IgD-negative memory B cell (primary cell): ENCODE data around the gene FUZ. TPM values are rescaled to one million over a fixed set of nuclear protein-coding genes. Genes with fewer than 3 reads are reported as not detected.

Source experiments
- H3K27ac Mint-ChIP-seq, 3 donors: one replicate each; pipeline ENCODE4 v1.8.0; 2020 to 2022; ENCODE audit warnings: mild to moderate bottlenecking in 3 of 3, mixed read lengths in 3 of 3, moderate library complexity in 1 of 3
- H3K27me3 Mint-ChIP-seq: one replicate; pipeline ENCODE4 v1.8.0; 2021; ENCODE audit warnings: mixed read lengths
- H3K36me3 Mint-ChIP-seq: one replicate; pipeline ENCODE4 v1.8.0; 2020; ENCODE audit warnings: mild to moderate bottlenecking, mixed read lengths
- H3K4me1 Mint-ChIP-seq, 3 donors: one replicate each; pipeline ENCODE4 v1.8.0; 2020 to 2022; ENCODE audit warnings: mixed read lengths in 3 of 3, mild to moderate bottlenecking in 1 of 3
- H3K4me3 Mint-ChIP-seq, 4 donors: one replicate each; pipeline ENCODE4 v1.8.0; 2020 to 2022; ENCODE audit warnings: mild to moderate bottlenecking in 4 of 4, mixed read lengths in 4 of 4, moderate library complexity in 3 of 4
- H3K9me3 Mint-ChIP-seq, 3 donors: one replicate each; pipeline ENCODE4 v1.8.0; 2020 to 2021; ENCODE audit warnings: mixed read lengths in 3 of 3, mild to moderate bottlenecking in 1 of 3
- polyA plus RNA-seq: library from polyadenylated mRNA; unstranded; fragments of 300-500 nt; fragmentation: Illumina TruSeq; gene quantifications from one replicate; pipeline ENCODE4 v1.2.3, GENCODE V29; 2021

FUZ gene, protein sequence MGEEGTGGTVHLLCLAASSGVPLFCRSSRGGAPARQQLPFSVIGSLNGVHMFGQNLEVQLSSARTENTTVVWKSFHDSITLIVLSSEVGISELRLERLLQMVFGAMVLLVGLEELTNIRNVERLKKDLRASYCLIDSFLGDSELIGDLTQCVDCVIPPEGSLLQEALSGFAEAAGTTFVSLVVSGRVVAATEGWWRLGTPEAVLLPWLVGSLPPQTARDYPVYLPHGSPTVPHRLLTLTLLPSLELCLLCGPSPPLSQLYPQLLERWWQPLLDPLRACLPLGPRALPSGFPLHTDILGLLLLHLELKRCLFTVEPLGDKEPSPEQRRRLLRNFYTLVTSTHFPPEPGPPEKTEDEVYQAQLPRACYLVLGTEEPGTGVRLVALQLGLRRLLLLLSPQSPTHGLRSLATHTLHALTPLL
- 6.6 TPM for polyA plus RNA-seq

DNA sequence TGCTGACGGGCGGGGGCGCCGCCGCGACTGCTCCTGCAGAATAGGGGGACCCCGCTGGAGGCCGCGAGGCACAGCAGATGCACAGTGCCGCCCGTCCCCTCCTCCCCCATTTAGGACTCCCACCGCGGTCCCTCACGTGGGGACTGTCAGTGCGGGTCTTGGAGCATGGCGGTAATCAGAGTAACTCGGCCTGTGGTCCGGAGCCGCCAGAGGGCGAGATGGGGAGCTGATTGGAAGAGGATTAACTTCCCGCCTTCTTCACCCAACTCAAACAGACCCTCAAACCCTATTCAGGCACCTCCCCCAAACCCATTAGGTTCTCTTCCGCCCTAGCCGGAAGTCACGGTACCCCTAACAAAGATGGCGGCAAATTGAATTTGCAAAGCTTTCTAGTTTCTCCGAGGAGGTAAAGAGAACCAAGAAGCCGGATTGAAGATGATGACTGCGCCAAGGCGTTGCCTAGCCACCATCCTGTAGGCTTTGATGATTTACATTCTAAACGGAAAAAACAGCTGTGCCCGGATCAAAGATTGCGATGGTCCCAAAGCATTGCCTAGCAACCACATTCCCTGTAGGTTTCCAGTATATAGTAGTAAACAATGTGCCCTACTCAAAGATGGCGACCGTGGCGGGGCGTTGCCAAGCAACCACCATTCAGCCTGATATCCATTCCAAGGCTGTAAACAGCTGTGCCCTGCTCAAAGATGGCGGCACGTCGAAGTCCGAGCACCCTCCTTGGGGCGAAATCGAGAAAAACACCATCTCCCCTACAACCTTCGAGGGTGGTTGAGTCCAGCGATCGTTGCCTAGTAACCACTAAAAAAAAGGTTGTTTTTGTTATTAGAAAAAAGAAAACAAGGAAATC lies at the start of gene FUZ:
Gene FUZ (minus strand): TSS at position 296 of the 865 bp plus-strand sequence. CDS start 186 bp downstream, at position 110.
- peak within 1 kb of the TSS; percentile 91 to 99 (median 96) for H3K4me3 Mint-ChIP-seq
- no peaks in the 10 kb centered on the region for H3K27me3 Mint-ChIP-seq
- no peaks in the 10 kb centered on the region for H3K9me3 Mint-ChIP-seq
- peak within 1 kb of the TSS; percentile 97 to 100 (median 100) for H3K27ac Mint-ChIP-seq
- peaks cover 15 to 23% (median 22%) of the 10 kb centered on the region in 3 donors for H3K4me1 Mint-ChIP-seq
- peaks cover 2% of the 10 kb centered on the region for H3K36me3 Mint-ChIP-seq

DNA sequence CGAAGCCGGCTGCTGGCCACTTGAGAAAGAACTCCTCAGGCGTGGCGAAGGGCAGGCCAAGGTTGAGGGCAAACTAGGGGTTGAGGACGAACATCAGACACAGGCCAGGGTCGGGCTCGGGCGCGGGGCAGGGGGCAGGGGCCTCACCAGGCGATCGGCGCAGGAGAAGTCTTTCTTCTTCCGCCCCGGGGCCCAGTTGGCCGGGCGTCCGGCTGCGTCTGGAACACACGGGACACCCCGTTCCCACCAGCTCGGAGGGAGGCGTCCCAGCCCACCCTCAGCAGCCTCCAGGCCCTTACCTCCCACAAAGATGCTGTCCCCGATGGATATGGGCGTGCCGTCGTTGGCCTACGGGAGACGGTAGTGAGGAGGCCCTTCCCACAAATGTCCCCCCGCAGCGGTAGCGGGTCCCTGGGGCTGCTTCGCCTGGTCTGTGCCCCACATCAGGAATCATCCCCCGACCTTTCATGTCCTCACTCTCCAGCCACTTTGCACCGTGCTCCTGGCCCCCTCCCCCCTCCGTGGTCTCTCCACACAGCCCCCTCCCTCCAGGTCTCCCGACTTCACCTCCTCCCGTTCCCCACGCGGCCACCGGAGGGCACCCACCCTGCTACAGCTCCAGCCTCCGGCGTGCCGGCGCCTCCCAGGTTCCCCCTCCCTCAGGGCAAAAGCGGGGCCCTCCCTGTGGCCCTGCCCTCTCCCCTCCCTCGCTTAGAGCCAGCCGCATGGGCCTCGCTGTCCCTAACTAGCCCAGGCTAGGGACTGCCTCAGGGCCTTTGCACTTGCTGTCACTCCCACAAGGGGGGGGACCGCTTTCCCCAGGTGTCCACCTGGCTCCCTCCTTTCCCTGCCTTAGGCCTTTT lies 49.5 kb upstream of the FUZ start:
- Mint-ChIP-seq H3K9me3 (no peaks in the 10 kb centered on the region), H3K36me3 (peaks cover 8% of the 10 kb centered on the region), H3K4me1 (peaks cover 7 to 23% (median 11%) of the 10 kb centered on the region in 3 donors), H3K27ac (peak overlapping the region in 1 of 3 donors; percentile 4), H3K27me3 (no peaks in the 10 kb centered on the region), H3K4me3 (peak overlapping the region in 1 of 4 donors; percentile 28)

DNA sequence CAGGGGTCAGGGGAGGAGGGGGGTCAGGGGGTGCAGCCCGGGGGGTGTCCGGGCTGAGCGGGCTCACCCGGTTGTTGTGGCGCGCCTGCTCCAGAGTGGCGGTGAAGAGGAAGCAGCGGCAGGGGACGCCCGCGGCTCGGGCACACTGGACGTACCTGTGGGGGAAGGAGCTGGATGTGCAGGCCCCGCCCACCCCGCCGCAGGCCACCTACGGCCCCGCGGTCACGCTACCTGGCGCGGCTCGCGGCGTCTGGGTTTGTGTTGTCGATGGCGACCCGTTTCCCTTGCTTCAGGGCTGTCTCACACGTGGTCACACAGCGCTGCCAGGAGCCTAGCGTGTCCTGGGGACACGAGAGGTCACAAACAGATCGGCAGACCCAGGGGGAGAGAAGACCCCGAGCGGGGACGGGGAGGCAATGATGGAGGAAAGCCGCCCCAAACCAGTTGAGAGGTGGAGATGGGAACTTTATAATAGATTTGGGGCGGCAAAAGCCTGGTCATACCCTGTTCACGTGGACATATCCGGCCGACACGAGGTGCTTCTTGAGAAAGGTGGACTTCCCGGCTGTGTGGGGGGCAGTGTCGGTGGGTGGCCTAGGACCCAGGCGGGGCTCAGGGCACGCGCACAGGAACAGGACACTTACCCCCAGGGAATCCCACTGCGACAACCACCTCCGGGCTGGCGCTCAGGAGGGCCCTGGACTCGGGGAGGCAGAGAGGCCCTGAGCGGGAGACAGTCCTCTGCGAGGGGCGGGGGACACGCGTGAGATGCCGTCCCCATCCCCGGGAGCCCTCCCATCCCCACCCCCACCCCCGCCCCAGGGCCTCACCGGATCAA lies 48.7 kb upstream of the FUZ start:
- Mint-ChIP-seq H3K4me1 (peaks cover 2 to 20% (median 8%) of the 10 kb centered on the region in 3 donors), H3K36me3 (peaks cover 8% of the 10 kb centered on the region), H3K4me3 (peak overlapping the region in 1 of 4 donors; percentile 50), H3K27me3 (no peaks in the 10 kb centered on the region), H3K9me3 (no peaks in the 10 kb centered on the region), H3K27ac (no peak overlapping the region)

DNA sequence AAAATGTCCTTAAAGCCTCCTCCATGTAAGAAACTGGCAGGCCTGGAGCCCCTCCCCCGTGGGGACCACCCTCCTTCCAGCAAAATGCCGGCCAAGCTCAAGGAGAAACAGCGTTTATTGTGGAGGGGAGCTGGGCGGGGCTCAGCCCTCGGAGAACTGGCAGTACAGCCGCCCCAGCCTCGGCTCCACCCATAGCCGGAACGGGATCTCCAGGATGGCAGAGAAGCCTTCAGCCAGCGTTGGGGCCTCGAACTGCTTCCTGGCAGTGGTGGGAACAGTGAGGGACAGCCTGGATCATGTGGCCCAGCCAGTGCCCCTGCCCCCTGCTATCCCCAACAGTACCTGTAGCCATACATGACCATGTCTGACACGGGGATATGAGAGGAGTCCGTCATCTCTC lies 48.0 kb upstream of the FUZ start:
- no peaks in the 10 kb centered on the region for H3K9me3 Mint-ChIP-seq
- peaks cover 0 to 13% (median 8%) of the 10 kb centered on the region in 3 donors for H3K4me1 Mint-ChIP-seq
- no peaks in the 10 kb centered on the region for H3K27me3 Mint-ChIP-seq
- peak overlapping the region in 1 of 3 donors; percentile 39 for H3K27ac Mint-ChIP-seq
- peak overlapping the region in 1 of 4 donors; percentile 20 for H3K4me3 Mint-ChIP-seq
- peaks cover 8% of the 10 kb centered on the region for H3K36me3 Mint-ChIP-seq

DNA sequence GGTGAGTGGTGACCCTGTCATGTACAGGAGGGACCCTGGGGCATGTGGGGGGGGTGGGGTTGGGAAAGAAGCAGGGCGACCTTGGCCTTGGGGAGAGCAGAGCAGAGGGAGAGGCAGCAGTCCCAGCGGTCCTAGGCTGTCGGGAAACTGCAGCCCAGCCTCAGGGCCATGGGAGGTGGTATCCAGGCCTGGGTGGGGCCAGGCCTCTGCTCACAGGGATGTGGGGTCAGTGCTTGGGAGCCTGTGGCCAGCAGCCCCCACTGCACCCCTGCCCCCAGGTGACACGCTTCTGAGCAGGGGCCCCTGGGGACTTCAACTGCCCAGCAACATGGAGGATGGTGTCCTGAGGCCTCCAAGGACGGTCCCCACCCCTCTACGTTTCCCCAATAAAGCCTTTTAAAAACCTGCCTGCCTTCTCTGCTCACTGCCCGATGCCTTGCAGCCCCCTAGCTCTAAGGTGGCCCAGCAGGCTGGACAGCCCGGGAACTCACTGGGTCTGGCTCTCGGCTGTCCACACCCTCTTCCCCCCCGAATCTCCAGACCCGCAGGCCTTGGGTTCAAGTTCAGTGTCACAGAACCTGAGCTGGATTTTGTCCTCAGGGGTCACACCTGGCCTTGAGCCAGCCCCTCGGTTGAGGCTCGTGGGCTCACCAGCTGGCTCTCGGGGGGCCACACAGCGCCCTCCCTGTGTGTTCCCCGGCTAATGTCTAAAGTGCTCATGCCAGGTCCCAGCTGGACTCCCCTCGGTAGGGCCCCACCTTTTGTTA lies 47.4 kb upstream of the FUZ start:
- H3K36me3 Mint-ChIP-seq, result peaks cover 8% of the 10 kb centered on the region
- peak overlapping the region in 1 of 3 donors; percentile 39 for H3K27ac Mint-ChIP-seq
- H3K4me1 Mint-ChIP-seq, result peaks cover 0 to 8% (median 8%) of the 10 kb centered on the region in 3 donors
- peak overlapping the region in 1 of 4 donors; percentile 20 for H3K4me3 Mint-ChIP-seq
- no peaks in the 10 kb centered on the region for H3K9me3 Mint-ChIP-seq
- no peaks in the 10 kb centered on the region for H3K27me3 Mint-ChIP-seq

DNA sequence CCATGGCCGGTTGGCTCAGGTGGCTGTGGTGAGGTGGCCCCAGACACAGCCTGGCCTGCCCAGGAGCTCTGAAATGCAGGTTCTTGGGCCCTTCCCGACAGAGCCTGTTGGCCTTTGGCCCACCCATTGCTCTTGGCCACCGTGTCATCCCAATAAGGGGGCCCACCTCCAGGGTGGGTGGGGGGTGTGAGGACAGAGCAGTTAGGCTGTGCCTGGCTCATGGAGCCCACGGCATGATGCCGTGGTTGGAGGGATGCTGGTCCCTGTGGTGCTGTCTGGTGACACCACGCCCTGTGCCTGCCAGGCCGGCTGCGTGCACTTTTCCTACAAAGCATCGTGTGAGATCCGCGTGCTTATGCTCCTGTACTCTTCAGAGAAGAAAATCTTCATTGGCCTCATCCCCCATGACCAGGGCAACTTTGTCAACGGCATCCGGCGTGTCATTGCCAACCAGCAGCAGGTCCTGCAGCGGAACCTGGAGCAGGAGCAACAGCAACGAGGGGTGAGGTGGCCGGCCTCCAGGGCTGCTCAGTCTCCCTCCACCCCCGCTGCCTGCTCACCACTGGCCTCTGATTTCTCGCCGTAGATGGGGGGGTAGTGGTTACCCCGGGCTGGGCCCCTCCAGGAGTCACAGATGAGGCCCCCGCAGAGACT lies 46.7 kb upstream of the FUZ start:
- Mint-ChIP-seq H3K4me1 (peaks cover 0 to 5% (median 5%) of the 10 kb centered on the region in 3 donors), H3K27me3 (no peaks in the 10 kb centered on the region), H3K4me3 (peak overlapping the region in 1 of 4 donors; percentile 48), H3K9me3 (no peaks in the 10 kb centered on the region), H3K27ac (no peak overlapping the region), H3K36me3 (peaks cover 10% of the 10 kb centered on the region)

DNA sequence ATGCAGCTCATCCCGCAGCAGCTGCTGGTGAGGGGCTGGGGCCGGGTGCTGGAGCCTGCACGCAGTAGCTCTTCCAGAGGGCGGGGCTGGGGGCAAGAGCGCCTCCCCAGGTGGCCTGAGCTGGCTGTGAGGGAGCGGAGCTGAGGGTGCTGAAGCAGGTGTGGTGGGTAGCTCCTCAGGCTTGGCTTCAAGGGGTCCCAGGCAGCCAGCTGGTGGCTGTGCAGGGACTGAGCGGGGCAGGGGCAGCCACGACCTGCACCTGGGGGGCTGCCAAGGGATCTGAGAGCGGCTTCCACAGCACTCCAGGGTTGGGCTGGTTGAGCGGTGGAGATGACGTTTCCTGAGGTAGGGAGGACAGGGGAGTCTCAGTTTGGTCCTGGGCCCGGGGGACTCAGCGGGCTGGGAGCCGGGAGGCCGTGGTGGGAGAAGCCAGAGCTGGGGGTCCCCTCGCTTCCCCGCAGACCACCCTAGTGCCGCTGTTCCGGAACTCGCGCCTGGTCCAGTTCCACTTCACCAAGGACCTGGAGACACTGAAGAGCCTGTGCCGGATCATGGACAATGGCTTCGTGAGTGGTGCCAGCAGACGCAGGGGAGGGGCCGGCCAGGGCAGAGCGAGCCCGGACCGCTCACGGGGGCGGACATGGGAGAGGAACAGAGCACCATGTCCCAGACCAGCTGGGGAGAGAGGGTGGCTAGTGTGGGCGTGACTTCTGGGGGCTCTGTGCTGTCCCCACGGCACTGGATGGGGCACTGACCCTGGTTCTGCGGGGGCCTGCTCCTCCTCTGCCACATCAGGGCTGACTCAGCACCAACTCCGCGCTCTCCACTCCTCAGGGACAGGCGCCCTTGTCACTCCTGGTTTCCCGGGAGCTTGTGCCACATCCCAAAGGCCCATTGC lies 45.2 kb upstream of the FUZ start:
- peak overlapping the region in 1 of 4 donors; percentile 29 for H3K4me3 Mint-ChIP-seq
- no peaks in the 10 kb centered on the region for H3K9me3 Mint-ChIP-seq
- peaks cover 7% of the 10 kb centered on the region for H3K36me3 Mint-ChIP-seq
- H3K4me1 Mint-ChIP-seq, result peaks cover 0 to 7% (median 5%) of the 10 kb centered on the region in 3 donors
- H3K27me3 Mint-ChIP-seq, result no peaks in the 10 kb centered on the region
- H3K27ac Mint-ChIP-seq, result peak overlapping the region in 1 of 3 donors; percentile 51

DNA sequence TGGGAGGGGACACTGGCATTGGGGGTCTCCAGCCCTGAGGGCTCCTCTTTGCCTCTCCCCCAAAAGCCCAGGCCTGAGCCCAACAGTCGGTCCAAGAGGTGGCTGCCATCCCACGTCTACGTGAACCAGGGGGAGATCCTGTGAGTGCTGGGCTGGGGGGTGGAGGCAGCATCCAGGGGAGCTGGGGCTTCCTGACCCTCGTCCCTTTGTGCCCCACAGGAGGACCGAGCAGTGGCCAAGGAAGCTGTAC lies 44.7 kb upstream of the FUZ start:
- Mint-ChIP-seq H3K9me3 (no peaks in the 10 kb centered on the region), H3K4me1 (peaks cover under 1 to 6% (median 6%) of the 10 kb centered on the region in 3 donors), H3K36me3 (peaks cover 5% of the 10 kb centered on the region), H3K27ac (no peak overlapping the region), H3K4me3 (no peak overlapping the region), H3K27me3 (no peaks in the 10 kb centered on the region)

DNA sequence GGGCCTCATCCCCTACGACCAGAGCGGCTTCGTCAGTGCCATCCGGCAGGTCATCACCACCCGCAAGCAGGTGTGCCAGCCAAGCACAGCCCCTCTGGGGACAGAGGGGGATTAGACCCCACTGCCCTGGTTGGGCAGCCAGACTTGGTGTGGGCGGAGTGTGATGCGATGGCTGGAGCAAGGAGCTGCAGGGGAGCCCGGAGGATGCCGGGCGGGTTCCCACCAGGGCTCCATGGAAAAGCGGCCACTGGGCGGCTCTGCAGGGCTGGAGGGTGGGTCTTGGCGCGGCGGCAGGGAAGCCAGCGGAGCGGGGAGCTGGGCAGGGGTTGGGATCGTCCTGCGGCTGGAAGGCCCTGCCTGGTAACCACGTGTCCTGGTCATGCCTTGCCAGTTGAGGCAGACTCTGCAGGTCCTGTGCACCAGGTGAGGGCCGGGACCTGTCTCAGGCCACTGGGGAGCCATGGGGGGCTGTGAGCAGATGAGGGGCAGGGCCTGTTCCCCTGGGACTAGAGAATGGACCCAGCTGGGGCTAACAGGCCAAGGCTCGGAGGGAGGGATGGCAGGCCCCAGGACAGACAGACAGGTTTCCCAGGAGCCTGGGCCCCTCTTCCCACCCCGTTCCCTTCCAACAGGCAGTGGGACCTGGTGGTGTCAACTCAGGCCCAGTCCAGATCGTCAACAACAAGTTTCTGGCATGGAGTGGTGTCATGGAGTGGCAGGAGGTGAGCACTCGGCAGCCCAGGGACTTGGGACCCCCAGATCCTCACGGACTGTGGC lies 44.2 kb upstream of the FUZ start:
- Mint-ChIP-seq H3K27ac (peak overlapping the region in 1 of 3 donors; percentile 56), H3K4me1 (peaks cover 6 to 11% (median 11%) of the 10 kb centered on the region in 3 donors), H3K4me3 (peak overlapping the region in 1 of 4 donors; percentile 73), H3K27me3 (no peaks in the 10 kb centered on the region), H3K9me3 (no peaks in the 10 kb centered on the region), H3K36me3 (peaks cover 5% of the 10 kb centered on the region)

DNA sequence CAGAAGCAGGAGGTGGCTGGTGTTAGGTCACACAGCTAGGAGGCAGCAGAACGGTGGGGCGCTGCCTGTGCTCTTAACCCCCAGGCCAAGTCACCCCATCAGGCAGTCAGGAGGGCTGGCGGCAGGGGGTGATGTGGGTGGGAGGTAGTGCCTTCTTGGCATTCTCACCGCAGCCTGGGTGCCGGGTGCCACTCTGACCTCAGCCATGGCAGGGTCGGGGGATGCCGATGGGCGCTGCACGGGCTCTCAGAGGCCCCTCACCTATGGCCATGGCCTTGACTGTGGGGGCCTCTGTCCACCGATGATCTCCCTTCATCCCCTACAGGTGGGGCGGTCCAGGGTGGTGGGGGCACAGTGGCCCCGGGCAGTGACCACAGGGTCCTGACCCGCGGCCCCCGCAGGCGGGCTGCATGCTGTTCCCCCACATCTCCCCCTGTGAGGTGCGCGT lies 43.5 kb upstream of the FUZ start:
- no peaks in the 10 kb centered on the region for H3K9me3 Mint-ChIP-seq
- H3K36me3 Mint-ChIP-seq, result peaks cover 3% of the 10 kb centered on the region
- H3K27me3 Mint-ChIP-seq, result no peaks in the 10 kb centered on the region
- peak overlapping the region in 2 of 3 donors; percentile 50 to 56 for H3K27ac Mint-ChIP-seq
- peak overlapping the region in 1 of 4 donors; percentile 73 for H3K4me3 Mint-ChIP-seq
- H3K4me1 Mint-ChIP-seq, result peaks cover 10 to 13% (median 13%) of the 10 kb centered on the region in 3 donors
